GM19468 (cell line): ENCODE results near the gene CYSLTR2.
"Not testable (repeated sequence)": the region's sequence is repeated elsewhere in the genome, so short reads cannot be mapped to it uniquely, and the experiment has no call there.

Source experiments
- ATAC-seq: cut with Tn5 transposase; IDR thresholded peaks from one replicate; pipeline ENCODE4 v1.9.1; 2021; ENCODE audit warnings: mild to moderate bottlenecking, moderate library complexity, moderate number of reproducible peaks; ENCODE audit not compliant: unreplicated experiment; ENCODE audit errors: extremely low read depth

Gene CYSLTR2

DNA sequence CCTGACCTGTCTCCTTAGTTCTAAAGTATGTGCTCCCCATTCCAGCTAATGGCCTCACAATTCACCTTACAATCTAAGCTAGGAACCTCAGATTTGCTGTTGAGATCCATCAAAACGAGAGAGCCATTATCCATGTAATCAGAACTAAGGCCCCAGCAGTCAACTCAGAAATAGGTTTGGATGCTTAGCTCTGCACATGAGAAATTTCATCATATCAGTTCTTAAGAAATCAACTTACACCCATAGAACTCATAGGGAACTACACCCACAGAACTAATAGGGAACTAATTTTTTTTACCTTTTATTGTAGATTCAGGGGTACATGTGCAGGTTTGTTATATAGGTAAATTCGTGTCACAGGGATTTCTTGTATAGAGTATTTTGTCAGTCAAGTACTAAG, 28.7 kb downstream of the CYSLTR2 start:
- no peak for ATAC-seq

- ATAC-seq, result no peak
These were observed 33.0 kb downstream of the CYSLTR2 start for GRCh38 chr13:48686636-48687210.

- no peak for ATAC-seq
These were observed 33.5 kb downstream of the CYSLTR2 start for GRCh38 chr13:48687249-48687648.

DNA sequence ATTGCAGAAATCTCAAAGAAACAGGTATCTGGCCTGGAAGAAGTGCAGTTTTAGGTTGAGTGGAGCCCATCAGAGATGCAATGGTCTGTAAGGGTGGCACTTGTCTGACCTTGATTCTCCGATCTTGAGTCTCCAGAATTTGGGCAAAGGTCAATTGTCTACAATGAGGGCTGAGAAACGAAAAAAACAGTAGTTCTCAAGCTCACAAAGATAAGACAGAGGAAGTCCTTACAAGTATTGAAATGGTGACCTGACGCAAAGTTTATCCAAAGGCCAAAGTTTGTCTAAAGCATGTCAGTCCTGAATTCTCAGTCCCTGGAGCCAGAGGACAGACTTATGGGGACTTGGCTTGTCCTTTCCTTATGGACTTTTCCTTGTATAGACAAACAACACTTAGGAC, 40.3 kb downstream of the CYSLTR2 start:
- ATAC-seq, result no peak

DNA sequence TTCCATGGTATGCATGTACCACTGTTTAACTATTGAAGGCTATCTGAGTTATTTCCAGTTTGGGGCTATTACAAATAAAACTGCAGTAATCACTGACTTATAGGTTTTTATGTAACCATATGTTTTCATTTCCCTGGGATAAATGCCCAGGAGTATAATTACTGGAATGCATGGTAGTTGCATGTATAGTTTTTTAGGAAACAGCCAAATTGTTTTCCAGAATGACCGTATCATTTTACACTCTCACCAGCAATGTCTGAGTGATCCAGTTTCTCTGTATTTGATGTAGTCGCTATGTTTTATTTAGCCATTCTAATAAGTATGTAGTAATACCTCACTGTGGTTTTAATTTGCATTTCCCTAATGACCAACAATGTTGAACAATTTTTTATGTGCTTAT, 42.0 kb downstream of the CYSLTR2 start:
- no peak for ATAC-seq

DNA sequence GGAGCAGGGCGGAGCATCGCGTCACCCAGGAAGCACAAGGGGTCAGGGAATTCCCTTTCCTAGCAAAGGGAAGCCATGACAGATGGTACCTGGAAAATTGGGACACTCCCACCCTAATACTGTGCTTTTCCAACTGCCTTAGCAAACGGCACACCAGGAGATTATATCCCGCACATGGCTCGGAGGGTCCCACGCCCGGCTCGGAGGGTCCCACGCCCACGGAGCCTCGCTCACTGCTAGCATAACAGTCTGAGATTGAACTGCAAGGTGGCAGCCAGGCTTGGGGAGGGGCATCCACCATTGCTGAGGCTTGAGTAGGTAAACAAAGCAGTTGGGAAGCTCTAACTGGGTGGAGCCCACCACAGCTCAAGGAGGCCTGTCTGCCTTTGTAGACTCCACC, 42.9 kb downstream of the CYSLTR2 start:
- not testable (repeated sequence) for ATAC-seq

DNA sequence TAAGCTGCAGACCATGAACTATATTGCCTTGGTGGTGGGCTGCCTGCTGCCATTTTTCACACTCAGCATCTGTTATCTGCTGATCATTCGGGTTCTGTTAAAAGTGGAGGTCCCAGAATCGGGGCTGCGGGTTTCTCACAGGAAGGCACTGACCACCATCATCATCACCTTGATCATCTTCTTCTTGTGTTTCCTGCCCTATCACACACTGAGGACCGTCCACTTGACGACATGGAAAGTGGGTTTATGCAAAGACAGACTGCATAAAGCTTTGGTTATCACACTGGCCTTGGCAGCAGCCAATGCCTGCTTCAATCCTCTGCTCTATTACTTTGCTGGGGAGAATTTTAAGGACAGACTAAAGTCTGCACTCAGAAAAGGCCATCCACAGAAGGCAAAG, 53.7 kb downstream of the CYSLTR2 start:
- no peak for ATAC-seq

- ATAC-seq, result no peak
These were observed 55.0 kb downstream of the CYSLTR2 start for GRCh38 chr13:48708764-48709163.

DNA sequence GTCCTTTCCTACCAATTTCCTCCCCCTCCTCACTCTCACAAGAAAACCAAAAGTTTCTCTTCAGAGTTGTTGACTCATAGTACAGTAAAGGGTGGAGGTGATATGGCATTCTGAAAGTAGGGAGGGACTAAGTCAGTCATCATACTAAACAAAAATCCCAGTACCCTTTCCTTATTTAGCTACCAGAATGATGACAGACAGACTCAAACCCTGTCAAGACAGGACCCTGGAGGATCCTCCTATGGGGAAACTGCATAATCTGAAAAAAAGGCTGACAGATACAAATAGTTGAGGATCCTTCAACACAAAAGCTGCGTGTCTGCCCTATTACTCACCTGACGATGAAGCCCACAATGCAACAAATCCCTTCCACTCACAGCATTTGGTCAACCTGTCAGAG, 55.5 kb downstream of the CYSLTR2 start:
- no peak for ATAC-seq

DNA sequence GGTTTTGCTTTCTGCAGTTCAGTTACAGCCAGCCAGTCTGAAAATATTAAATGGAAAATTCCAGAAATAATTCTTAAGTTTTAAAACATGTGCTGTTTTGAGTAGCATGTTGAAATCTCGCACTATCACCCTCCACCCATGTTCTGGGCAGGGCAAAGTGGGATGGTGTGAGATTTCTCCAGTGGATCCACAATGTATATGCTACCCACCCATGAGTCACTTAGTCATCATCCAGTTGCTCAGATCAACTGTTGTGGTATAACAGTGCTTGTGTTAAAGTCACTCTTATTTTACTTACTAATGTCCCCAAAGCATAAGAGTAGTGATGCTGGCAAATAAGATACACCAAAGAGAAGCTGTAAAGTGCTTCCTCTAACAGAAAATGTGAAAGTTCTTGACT, 56.4 kb downstream of the CYSLTR2 start:
- ATAC-seq, result no peak

DNA sequence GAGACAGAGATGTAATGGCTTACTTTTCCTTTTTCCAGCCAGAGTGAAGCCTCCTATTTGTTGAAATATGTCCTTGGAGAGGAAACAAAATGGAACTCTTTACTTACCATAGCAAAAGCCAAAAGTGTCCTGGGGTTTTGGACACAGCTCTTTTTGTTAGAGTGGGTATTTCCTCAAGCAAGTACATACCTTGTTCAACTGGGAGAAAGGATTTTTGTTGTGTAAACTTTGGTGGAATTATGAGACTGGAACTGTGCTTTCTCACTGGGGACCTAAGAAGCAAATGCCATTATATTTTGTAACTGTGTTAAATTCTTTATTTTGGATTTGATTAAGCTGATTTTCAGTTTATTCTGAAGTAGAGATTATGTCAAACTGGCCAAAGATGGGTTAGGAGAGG, 58.4 kb downstream of the CYSLTR2 start:
- no peak for ATAC-seq

DNA sequence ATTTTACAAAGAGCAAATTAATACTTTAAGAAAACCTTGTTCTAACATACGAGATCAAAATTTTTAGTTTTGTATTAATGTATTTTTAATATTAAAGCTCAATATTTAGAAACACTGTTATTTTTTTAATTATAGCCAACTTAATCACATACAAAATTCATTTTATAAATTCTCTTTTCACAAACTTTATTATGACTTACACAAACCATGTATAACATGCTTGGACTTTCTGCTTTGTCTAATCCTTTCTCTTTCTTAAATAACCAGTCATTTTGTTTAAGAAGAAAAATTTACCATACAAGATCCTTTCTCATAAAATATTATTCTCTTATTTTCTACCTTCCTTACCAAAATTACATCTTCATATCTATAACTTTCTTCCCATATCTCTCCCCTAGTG, 62.2 kb downstream of the CYSLTR2 start:
- ATAC-seq, result no peak

DNA sequence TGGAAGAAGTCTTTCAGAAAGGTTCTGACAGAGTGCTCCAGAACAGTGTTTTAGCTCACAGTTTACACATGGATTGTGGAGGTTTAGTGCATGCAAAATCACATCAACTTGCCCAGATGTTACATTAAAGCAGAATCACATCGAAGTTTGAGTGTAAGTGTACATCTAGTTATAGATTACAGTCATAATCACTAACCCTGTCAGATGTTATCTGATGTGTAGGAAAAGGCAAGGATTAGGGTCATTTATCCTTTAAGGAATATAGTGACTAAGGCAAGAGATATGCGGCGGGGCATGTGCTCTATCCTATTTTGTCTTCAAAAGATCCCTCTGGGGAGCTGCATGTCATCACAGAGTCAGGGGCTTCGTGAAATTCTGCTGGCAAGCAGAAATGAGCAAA, 66.9 kb downstream of the CYSLTR2 start:
- ATAC-seq, result no peak

- no peak for ATAC-seq
These were observed 69.4 kb downstream of the CYSLTR2 start for GRCh38 chr13:48723168-48723567.

DNA sequence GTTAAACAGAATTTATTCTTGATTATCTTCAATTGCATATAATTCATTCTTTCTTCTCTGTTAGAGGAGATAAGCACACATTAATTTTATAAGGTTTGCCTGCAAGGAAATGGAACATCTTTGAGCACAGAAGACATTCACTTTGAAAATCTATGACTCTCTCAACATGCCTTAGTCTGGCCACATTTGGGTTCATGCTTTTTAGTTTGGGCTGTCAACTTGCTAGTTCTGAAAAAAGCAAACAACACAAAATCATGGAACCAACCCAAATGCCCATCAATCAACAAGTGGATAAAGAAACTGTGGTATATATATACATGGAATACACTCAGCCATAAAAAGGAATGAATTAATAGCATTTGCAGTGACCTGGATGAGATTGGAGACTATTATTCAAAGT, 71.5 kb downstream of the CYSLTR2 start:
- ATAC-seq, result no peak

DNA sequence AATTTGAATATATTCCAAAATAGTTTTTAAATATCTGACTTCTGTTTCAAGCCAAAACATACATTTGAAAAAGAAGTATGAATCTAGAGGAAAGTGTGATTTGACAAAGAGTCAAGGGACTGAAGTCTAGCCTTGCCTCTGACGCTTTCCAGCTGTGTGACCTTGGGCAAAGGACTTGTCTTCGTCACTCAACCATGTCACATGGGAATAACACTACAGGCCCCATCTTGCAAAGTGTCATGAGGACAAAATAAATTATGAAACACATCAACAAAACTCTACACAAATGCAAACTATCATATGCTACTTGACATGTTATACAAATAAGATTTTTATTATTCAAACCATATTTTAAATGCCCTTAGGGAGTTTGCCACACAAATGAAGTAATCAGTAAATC, 73.0 kb downstream of the CYSLTR2 start:
- ATAC-seq, result no peak

- no peak for ATAC-seq
These were observed 73.7 kb downstream of the CYSLTR2 start for GRCh38 chr13:48727241-48728011.

GRCh38 chr13:48728226-48728625, 74.5 kb downstream of the CYSLTR2 start:
- ATAC-seq, result no peak

- no peak for ATAC-seq
These were observed 75.1 kb downstream of the CYSLTR2 start for GRCh38 chr13:48728876-48729275.

- no peak for ATAC-seq
These were observed 76.1 kb downstream of the CYSLTR2 start for GRCh38 chr13:48729856-48730255.

DNA sequence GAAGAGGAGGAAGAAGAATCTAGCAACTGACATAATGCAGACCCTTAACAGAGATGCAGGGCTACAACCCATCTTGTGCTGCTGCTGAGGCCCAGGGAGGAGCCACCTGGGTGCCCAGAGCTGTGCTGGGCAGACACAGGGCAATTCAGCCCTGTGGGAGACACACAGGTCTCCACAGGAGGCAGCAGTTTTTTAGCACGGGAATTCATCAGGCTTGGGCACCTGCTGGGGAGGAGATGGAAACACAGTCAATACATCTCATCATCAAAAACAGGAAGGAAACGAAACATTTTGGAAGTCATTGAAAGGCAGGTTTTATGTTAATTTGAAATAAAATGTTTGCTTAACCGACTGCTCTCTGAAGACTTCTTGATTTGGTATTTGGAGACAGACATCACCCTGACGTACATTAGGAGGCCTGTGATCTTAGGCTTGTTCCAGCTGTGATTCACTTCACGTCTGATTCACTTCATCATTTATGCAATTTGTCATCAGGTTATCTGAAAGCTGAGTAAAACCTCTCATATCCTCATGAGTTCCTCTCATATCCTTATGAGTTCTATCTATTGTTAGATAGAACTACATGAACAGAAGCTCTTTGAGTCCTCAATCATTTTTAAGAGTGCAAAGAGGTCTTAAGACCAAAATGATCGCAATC, 77.4 kb downstream of the CYSLTR2 start:
- no peak for ATAC-seq
